ENCODE measurements around the gene H6PD.

Gene H6PD, protein sequence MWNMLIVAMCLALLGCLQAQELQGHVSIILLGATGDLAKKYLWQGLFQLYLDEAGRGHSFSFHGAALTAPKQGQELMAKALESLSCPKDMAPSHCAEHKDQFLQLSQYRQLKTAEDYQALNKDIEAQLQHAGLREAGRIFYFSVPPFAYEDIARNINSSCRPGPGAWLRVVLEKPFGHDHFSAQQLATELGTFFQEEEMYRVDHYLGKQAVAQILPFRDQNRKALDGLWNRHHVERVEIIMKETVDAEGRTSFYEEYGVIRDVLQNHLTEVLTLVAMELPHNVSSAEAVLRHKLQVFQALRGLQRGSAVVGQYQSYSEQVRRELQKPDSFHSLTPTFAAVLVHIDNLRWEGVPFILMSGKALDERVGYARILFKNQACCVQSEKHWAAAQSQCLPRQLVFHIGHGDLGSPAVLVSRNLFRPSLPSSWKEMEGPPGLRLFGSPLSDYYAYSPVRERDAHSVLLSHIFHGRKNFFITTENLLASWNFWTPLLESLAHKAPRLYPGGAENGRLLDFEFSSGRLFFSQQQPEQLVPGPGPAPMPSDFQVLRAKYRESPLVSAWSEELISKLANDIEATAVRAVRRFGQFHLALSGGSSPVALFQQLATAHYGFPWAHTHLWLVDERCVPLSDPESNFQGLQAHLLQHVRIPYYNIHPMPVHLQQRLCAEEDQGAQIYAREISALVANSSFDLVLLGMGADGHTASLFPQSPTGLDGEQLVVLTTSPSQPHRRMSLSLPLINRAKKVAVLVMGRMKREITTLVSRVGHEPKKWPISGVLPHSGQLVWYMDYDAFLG

DNA sequence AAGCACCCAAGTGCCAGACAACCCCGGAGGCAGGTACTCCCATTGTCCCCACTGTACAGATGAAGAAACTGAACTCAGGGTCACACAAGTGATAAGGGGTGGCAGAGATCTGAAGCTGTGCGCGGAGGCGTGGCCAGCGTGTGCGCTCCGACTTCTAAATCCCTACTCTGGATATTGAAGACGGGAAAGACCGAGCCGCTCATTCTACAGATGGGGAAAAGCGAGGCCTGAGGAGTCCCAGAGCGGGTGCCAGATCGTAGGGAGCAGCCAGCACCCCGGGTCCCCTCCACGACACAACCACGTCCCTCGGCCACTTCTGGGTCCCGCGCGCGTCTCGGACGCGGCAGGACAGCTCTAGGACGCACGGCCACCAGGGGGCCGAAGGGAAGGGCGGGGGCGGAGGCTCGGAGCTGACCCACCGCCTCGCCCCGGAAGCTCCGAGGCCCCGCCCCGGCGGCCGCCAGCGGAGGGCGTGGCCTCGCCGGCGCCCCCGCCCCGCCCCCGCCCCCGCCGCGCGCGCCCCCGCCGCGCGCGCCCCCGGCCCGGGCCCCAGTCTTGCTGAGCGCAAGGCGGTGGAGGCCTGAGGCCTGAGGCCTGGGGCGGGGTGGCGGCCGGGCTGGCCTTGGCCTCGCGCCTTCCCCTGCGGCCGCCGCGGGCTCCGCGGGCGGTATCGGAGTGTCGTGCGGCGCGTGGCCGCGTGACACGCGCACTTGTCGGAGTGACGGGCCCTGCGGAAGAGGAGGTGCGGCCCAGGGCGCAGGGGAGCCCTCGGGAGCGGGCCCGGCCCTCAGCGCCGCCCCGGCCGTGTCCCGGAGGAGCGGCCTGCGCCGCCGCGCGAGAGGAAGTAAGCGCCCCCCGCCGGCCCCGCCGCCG lies at the start of gene H6PD:
TSS of gene H6PD (plus strand) at position 552 of the 873 bp plus-strand sequence. CDS start 10,161 bp downstream, outside the sequence.
- peak; percentile 47 for DNase-seq

DNA sequence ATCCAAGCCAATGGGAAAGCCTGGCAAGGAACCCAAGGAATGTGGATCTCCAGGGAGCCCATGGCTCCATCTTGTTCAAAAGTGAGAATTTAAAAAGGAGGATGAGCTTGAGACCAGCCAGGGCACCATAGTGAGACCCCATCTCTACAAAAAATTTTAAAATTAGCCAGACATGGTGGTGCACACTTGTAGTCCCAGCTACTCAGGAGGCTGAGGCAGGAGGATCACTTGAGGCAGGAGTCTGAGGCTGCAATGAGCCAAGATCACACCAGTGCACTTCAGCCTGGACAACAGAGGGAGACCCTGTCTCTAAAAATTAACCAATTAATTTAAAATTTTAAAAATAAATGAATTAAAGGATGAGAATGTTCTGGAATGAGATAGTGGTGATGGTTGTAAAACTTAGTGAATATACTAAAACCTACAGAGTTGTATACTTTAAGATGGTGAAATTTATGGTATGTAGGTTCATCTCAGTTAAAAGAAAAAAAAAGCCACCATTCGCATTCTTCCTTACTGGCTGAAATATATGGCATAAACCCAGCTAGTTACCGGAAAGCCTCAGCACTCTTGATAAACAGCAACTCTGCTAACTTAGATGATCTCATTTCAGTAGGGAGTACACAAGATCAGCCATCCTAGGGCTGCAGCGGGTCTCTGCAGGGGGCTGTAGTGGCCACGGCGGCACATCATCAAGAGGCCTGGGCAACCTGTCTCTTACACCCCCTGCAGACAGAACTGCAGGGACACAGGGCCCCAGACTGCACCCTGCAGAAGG lies 48.3 kb upstream of the H6PD start:
- no peak for DNase-seq

DNA sequence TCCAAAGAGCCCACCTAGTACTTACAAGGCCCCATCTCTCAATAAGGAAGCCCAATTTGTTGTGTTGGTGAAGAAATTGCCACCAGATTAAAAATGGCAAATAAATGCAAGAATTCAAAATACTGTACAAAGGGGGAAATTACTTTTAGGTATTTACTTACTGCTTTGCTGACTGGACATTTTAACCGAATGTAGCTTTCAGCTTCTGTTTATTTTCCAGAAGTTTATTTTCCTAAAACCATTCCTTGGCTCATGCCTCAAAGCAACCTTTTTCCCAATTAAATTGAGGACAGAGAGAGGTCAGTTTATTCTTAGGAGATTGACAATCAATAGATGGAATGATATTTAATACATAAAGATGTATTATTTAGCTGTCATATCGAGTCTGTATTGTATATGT lies 47.6 kb upstream of the H6PD start:
- no peak for DNase-seq

DNA sequence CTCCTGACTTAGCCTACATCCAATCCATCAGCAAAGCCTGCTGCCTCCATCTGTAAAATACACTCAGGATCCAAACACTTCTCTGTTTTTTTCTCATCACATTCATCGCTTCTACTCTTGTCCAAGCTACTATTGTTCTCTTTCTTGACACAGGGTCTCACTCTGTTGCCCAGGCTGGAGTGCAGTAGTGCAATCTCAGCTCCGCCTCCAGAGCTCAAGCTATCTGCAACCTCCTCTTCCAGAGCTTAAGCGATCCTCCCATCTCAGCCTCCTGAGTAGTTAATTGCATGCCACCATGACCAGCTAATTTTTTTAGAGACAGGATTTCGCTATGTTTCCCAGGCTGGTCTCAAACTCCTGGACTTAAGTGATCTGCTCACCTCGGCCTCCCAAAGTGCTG lies 44.3 kb upstream of the H6PD start:
- DNase-seq: no peak

DNA sequence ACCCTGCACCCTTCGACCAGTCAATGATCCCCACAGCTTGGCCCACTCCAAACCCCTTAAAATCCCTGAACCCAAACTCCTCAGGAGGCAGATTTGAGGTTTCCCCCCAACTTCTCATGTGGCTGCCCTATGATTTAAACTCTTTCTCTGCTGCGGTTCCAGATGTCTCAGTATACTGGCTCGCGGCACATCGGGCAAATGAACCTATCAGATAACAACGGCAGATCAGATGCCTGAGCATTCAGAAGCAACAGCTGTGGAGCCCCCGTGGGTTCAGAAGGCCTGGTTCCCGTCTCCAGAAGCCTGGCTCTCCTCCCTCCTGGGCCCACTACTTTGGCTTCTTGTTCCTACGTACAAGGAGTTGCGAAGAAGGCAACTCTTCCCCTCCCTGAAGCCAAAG lies 43.3 kb upstream of the H6PD start:
- no peak for DNase-seq

DNA sequence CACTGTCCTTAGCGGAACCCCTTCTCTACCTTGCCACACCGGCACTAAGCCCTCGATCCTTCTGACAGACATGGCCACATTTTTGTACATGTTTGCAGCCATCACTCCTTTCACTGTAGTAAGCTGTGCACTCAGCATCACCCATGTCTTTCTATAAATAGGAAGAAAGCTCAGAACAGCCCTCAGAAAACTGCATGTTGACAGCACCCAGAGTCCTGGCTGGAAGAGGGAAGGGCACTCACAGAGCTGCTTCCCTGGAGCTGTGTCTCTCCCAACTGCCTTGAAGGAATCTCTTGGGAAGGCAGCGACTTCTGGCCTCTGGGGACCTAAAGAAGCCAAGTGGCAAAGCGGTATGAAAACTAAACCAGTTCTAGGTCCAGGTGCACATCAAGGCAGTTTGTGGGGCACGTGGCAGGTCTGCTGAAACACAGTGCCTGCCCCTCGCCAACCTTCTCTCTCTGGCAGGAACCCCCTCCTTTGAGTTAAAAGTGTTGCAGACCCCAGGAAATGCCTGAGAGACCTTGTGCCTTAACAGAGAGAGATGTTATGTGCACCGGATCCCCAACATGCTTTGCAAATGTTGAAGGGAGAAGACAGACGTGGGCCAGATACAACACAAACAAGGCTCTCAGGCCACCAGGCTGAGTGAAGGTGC lies 41.9 kb upstream of the H6PD start:
- DNase-seq: no peak

DNA sequence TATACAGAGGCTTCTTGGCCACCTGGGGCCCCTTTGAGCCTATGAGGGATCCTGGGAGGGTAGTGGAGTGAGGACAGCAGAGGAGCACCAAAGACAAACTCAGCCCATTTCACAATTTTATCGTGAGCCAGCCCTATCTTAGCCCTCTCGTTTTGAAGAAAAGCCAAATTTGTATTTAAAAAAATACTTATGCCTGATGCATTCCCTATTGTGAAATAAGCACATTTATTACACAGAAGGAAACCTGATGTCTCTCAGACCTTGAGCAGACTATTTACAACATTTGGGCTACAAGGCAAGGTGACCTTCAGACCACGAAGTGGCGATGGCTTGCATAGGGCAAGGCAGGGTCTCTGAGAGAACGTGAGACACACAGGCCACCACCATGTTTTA lies 41.3 kb upstream of the H6PD start:
- DNase-seq: no peak

DNA sequence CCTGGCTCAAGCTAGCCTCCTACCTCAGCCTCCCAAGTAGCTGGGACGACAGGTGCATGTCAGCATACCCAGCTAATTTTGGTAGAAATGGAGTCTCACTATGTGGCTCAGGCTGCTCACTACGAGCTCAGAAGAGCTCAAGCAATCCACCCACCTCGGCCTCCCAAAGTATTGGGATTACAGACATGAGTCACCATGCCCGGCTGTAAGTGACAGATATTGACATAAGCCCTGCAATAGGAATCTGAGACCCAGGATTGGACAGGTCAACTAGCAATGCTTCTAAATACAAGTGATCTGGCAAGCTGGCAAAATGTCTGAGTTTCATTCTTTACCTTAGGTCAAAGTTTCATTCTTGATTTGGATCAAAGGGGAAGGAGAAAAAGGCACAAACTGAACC lies 40.5 kb upstream of the H6PD start:
- DNase-seq: no peak

DNA sequence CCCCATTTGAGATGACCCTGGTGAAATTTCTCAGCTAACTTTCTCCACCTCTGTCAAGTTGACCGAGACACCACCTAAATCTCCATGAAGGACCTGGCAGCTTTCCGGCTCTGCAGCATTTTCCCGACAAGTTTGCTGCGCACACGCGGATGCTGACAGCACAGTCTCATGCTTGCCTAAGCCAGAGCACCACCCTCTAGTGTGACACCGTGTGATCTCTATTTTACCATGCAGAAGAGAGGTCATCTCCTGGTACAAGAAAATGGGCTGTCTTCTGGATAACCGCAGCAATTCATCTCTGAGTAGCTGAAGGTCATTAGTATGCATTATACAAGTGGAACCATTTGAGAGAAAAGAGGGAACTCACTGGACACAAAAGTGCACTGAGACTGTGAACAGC lies 38.9 kb upstream of the H6PD start:
- DNase-seq: no peak

DNA sequence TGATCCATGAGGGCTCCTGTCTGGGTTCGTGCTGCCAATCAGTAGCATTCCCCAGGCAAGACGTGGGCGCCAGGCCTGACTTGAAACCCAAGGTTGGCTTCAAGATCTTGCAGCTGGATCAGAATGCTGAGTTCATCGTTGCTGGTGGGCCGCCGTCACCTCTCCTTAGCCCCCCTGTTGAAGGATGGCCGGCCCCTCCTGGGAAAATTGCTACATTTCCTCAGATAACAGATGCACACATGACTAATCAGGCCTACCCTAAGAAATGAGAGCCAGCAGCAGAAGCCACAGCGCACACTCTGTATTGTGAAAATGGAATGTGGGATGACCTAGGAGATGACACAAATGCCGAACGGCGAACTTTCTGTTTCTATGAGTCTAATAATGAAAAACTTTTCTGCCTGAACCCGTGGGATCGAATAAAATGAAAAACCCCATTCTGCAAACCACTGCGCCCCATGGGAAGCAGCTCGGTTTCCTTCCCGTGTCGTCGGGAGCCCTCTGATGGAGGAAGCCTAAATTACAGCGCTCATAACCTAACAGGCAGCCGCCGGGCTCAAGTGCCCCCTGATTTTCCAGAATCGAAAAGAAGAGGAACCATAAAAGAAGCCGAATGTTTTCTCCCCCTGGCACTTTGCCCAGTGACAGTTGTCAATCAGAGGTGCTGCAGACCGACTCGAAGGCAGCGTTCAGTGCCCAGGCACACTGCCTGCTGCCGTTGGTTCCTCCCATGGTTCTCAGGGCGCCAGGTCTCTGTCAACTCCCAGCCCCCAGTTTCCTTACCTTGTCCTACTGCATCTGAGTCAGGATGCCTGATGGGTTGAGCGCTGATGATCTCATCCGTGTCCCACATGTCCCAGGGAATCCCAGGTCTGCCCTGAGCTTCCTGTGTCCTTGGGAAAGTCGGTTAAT lies 38.2 kb upstream of the H6PD start:
- DNase-seq: peak; percentile 52

DNA sequence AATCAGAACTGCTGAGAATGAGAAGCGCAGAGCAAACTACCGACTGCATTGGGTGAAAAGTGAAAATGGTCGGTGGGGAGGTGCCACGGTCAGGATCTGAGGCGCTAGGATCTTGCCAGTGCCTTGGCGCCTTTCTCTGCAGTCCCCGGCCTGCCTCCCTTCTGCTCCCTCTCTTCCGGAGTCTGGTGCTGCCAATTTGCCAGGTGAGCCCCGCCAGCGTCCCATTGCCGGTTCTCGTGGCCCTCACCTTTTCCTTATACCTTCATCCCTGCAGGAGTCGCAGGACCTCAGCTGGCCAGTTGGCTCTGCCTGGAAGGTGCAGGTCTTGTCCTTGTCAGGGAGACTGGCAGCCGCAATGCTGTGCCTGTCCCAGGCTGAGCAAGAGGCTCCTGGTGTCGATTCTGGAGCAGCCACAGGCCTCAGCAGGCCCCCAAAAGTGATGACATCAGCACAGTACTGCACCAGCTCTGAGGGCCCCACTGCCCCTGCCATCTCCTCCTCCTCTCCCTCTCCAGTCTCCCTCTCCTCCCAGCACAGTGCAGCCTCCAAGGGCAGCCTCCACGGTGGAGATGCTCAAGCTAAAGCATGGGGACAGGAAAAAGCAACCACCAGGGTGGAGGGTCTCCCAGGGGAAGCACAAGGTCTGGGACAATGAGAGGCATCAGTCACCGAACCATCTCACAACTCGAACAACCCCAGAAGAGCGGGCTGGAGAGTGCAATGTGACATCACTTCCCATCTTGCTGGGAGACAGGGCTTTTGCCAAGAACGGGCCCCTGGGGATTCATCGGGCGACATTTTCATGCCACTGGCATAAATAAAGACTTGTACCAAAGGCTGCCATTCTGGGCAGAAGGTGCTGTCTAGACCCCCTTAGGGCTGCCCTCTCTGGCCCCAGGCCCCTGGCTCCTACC lies 37.1 kb upstream of the H6PD start:
- DNase-seq: no peak

DNA sequence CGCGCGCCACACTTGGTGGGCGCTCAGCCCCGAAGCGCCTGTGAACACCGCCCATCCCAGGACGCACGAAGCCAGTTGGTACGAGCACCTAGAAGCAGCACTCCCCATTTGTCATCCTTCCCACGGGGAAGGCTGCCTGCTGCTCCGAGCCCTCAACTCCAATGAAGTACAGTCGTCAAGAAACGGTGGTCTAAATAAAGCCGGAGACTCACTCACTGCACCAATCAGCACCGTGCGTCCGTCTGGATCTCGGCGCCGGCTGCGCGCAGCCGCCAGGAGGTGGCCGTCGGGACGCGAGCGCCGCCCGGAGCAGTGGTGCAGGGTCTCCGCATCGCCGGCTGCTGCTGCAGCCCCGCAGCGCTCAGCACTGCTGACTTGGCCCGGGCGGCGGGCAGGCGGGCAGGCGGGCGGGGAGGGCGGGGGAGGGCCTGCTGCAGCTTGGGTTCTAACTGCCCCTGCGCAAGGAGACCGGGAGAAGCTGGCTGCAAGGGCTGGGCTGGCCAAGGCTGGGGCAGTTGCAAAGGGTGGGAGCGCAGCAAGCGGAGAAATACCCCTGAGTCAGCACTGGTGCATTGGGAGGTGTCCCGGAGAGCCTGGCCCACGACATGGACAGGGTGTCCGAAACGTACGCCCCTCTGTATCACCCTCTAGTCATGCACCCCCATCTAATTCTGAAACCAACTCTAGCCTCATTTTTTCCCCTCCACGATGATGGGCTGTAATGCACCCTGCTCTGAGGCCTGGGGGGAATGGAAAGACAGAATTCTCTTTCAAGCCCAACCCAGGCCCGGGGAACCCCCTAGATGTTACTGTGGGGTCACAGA lies 35.8 kb upstream of the H6PD start:
- no peak for DNase-seq

DNA sequence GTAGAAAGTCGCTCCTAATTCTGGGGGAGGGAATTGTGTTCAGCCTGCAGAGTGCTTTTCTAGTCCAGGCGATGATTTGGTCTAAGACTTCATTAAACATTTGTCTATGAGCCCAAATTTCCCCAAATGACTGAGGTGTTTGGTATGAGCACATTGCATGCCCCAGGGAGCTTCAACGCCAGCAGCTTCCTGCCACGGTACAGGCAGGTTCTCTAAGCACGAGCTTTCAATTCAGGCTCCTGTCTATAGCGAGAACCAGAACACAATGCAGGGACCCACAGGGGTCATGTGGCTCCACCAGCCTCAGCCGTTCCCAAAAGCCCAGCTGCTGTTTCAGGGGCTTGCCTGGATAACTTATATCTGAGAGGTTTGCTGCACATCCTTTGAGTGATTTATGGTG lies 34.1 kb upstream of the H6PD start:
- DNase-seq: no peak

DNA sequence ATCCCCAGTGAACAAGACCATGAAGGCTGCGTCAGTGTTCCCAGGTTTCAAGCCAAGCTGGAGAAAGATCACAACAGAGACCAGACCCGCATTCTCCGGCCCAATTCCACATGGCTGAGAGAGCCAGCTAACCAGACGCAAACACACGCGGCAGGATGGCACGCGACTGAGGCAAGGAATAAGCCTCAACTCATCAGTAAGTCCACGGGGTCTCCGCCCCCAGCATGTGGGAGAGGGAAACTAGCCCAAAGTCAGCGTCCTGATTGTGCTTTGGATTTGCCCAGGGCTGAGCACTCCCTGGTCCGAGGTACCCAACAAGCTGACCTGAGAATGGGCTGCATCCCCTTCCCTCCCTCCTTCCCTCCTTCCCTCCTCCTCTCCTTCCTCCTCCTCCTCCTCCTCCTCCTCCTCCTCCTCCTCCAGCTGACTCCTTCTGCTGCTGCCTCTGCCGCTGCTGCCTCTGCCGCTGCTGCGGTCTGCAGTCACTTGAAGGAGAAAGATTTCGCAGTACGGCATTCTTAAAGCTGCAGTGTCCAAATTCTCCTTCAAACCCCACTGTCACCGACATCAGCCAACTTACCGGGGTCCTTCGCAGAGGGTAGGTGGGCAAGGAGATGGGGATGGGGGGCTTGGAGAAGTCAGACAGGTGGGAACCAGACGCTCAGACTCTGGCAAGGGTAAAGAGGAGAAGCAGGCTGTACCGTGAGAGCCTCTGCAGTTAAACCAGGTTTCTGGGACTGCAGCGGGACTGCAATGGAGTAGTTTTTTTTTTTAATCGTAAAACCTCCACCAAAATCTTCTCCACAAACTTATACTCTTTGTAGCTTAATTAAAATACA lies 33.0 kb upstream of the H6PD start:
- DNase-seq: no peak

DNA sequence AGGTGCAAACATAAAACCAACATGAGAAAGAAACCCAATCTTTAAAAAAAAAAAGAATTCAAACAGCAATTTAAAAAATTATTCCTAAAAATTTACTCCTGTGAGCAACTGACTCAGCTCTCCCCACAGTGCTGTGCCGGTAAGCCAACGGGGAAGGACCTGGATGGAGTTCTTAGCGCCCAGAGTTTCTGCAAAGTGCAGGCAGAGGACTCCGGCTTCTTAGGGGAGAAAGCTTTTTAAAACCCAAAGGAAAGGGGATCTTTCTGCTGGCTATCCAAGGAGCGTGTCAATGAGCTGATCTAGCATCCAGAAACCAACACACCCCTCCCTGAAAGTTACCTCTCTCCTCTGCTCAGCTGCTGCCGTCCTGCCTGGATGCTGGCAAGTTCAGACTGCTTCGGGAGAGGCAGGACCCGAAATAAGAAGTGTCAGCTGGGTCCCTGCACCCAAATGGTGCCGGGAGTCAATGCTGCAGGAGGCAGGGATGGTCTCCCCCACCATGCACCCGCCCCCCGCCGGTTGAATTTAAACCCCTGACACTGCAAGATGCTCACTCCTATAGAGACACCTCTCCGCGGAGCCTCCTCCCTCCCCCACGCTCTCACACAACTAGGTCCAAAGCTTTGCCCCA lies 32.2 kb upstream of the H6PD start:
- DNase-seq: no peak

DNA sequence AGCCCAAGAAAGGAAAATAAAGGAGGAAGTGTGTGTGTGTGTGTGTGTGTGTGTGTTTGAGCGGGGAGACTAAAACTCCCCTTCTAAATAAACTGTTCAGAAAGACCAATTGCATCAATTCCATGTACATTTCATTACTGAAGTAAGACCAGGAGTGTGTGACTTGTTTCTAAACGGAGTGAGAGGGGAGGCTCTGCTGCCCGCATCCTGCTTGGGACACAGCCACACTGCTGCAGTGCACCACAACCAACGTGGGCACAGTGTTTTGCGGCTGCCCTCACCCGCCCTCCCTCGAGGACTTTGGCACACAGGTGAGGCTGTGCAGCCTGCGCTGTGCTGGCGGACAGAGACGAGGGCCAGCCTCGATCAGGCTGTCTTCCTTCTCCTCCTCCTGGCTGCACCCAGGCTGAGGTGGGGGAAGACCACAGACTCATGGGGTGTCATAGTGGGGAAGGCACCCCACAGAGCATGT lies 31.0 kb upstream of the H6PD start:
- DNase-seq: no peak

DNA sequence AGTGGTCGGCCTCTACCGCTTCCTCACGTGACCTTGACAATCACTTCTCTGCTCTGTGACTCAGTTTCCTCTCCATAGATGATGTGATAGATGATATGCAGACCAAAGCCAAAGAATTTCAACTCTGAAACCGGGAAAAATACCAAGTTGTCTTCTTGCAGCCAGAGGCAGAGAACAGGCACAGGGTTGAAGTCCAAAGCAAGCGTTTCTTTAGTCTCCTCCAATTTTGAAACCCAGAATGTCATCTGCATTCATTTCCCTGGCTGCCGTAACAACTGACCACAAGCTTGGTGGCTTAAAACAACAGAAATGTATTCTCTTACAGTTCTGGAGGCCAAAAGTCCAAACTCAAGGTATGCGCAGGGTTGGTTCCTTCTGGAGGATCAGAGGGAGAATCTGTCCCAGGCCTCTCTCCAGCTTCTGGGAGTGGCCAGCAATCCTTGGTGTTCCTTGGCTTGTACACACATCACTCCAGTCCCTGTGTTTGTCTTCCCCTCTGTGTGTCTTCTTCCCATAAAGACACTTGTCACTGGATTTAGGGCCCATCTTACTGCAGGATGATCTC lies 30.3 kb upstream of the H6PD start:
- DNase-seq: no peak

Measured in activated T-cell treated with anti-CD3 and anti-CD28 coated beads for 4 hours (primary cell).